GF-D8 (cell line): ENCODE data around the gene SLC22A2.
"Not testable (repeated sequence)": the region's sequence is repeated elsewhere in the genome, so short reads cannot be mapped to it uniquely, and the experiment has no call there.

Source experiments
- DNase-seq: peaks from one replicate; lab custom pipeline; 2025; lab: John Stamatoyannopoulos, UW

SLC22A2 gene

DNA sequence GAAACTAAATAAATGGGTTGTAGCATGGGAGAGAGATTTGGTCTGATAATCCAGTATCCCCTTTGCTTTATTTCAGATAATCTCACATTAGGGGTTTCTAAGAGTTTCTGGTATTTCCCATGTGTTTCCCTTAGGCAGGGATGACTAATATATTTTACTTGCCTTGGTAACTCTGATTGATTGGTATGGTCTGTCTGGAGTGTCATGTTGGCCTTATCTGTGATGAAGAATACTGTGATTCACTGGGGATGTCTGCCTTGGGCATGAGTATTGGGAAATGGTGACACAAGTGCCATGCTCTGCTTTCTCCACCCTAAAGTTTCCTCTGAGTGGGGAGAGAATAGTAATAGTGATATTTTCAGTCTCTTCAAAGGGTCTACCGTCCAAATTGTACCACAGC lies 10.1 kb downstream of the SLC22A2 start:
- no peak for DNase-seq

DNA sequence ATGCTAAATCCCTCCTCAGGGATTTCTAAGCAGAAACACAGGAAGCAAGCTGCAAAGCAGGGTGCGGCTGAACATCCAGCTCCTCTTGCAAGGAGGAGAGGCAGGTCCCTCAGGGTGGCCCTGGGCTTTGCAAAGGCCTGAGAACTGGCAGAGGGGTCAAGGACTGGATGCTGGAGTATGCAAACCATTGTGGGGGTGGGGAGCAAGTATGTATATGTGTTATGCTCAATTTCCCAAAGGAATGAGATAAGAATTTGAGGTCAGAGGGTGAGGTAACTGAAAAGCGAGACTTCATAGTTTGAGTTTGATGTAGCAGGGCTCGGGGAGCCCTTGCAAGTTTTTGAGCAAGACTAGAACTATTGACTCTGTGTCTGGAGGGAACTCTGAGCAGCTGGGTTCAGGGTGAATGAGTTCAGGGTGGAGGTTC lies 11.2 kb downstream of the SLC22A2 start:
- DNase-seq = no peak

DNA sequence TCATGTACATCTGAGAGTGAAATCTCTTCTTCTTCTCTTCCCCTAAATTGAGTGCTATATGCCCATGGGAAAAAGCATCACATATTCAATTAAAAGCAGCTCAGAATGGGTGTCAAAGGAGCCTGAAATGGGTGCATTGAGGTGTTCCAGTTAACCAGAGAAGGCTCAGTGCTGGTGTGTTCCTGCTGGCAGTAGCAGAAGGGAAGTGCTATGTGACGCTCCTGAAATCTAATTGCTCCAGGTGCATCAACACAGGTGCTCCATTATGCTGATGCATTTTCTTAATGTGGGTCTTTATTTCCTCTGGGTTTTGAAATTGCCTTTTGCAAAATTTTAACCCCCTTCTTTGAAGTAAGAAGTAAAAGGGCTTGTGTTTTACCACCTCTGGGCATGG lies 17.9 kb downstream of the SLC22A2 start:
- DNase-seq = no peak

DNA sequence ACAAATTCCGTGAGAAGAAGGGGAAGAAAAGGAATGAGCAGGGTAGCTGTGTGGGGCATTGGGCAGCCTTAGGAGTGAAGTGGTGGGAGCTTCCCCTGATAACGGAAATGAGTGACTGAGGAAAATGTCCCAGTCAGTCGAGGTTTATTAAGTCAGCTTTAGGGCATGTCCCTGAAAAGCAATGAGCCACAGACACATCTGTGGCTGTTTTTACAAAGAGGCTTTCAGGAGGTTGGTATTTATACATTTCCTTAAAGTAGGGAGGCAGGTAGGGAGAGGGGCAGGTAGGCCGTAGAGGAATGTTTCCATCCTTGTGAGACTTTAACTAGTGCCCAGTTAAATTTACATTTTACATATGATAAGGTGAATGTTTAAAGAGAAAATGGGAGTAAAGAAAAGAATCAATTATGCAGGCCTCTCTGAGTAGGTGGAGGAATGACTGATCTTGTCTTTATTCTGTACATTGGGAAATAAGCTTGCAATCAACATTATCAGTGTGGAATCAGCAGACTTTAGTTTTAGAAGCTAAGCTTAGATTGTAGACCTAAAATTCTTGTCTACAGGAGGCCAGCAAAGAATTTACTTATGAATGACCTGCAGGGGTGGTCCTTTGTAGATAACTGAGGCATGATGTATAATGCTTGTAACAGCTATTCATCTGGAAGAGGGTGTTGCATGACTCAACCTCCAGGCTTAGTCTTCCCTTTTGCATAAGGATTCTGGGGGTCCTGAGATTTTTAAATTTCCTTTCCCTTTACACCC lies 18.5 kb downstream of the SLC22A2 start:
- DNase-seq = no peak

DNA sequence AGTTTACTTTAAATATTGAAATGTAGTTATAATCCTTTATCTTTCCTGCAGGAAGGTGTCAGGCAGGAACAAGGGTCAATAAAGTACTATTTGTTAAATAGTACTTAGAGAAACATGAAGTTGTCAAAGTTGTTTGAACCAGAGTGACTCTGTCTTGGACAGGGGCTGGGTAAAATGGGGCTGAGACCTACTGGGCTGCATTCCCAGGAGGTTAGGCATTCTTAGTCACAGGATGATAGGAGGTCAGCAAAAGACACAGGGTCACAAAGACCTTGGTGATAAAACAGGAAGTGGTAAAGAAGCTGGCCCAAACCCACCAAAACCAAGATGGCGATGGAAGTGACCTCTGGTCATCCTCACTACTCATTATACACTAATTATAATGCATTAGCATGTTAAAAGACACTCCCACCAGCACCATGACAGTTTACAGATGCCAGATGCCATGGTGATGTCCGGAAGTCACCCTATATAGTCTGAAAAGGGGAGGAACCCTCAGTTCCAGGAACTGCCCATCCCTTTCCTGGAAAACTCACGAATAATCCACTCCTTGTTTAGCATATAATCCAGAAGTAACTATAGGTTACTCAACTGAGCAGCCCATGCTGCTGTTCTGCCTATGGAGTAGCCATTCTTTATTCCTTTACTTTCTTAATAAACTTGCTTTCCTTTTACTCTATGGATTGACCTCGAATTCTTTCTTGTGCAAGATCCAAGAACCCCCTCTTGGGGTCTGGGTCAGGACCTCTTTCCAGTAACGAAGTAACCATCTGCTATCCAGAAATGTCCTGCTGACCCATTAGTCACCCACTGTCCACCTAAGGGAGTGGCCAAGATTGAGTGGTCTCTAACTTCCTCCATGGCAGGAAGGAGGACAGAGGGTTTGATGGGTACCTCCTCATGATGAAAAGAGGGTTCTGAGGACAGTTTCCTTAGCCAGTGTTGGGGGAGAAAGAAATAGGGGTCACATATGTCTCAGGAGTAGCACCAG lies 19.6 kb downstream of the SLC22A2 start:
- no peak for DNase-seq

DNA sequence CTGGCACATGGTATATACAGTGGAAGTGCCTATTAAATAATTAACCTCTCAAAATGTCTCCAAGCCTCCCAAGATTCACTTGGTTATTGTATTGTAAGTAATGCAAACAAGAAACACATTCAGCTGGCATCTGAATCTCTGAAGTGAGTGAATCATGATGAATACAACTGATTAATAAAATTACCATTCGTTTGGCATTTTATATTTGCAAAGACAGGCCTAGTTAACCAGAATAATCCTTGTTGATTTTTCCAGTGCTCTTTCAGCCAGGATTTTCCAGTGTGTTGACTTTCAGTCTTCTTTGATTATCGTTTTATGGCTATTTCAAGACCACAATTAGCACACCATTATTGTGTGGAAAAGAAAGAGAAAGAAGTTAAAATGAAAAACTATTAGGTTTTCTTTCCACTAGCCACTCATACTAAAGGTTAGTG lies 20.3 kb downstream of the SLC22A2 start:
- no peak for DNase-seq

DNA sequence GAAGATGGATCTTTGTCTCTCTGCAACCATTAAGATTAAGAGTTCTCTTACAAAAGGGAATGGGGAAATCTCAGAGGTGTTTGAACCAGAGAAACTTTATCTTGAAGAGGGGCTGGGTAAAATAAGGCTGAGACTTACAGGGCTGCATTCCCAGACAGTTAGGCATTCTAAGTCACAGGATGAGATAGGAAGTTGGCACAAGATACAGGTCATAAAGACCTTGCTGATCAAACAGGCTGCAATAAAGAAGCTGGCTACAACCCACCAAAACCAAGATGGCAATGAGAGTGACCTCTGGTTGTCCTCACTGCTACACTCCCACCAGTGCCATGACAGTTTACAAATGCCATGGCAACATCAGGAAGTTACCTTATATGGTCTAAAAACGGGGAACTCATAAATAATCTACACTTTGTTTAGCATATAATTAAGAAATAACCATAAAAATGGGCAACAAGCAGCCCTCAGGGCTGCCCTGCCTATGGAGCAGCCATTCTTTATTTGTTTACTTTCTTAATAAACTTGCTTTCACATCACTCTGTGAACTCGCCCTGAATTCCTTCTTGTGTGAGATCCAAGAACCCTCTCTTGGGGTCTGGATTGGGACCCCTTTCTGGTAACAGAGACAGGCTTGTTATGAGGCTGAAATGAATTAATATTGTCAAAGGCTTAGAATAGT lies 20.9 kb downstream of the SLC22A2 start:
- not testable (repeated sequence) for DNase-seq

DNA sequence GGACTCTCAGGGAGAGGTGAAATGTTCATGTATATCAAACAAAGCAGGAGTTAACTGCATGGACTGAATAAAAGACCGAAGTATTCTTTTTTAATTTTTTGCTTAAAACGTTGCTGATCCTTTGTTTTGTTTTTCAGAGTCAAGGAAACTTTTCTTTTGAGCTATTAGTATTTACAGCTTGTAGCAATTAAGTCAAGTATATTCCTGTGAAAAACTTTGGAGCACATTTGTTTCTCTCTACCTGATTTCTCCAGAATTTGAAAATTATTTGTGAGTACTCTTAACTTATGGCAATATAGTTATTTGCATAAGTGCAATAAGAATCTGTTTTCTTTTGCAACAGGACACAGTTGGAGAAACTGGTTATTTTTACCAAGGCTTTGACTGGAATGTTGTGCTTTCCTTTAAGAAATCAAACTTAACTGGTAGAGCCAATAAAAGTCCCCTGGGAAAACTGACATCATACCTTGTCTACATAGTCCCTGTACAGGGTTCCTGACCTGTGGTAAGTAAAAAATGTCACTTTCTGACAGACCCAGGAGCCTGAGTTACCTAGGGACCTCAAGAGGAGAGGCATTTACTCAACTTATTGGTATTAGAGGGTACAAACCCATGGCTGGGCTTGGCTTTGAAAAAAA lies 22.3 kb downstream of the SLC22A2 start:
- DNase-seq = not testable (repeated sequence)

DNA sequence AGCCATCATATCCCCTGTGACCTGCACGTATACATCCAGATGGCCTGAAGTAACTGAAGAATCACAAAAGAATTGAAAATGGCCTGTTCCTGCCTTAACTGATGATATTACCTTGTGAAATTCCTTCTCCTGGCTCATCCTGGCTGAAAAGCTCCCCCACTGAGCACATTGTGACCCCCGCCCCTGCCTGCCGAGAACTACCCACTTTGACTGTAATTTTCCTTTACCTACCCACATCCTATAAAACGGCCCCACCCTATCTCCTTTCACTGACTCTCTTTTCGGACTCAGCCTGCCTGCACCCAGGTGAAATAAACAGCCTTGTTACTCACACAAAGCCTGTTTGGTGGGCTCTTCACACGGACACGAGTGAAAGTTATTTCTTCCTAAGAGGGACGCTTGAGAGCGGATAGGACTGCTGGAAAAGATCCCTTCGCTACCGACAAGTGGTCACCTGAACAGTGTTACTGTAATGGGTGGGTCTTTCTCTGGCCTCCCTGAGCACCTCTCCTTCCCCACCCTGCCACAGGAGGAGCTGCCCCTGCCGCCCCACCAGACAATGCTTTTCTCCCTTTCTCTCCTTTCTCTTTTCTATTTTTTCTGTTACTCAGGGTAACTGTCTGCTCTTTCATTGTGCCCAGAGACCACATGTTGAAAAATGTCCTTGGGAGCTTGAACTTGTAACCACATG lies 24.5 kb downstream of the SLC22A2 start:
- DNase-seq = not testable (repeated sequence)

DNA sequence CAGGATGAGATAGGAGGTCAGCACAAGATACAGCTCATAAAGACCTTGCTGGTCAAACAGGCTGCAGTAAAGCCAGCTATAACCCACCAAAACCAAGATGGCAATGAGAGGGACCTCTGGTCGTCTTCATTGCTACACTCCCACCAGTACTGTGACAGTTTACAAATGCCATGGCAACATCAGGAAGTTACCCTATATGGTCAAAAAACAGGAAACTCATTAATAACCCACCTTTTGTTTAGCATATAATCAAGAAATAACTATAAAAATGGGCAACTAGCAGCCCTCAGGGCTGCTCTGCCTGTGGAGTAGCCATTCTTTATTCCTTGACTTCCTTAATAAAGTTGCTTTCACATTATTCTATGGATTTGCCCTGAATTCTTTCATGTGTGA lies 30.9 kb downstream of the SLC22A2 start:
- DNase-seq = no peak

DNA sequence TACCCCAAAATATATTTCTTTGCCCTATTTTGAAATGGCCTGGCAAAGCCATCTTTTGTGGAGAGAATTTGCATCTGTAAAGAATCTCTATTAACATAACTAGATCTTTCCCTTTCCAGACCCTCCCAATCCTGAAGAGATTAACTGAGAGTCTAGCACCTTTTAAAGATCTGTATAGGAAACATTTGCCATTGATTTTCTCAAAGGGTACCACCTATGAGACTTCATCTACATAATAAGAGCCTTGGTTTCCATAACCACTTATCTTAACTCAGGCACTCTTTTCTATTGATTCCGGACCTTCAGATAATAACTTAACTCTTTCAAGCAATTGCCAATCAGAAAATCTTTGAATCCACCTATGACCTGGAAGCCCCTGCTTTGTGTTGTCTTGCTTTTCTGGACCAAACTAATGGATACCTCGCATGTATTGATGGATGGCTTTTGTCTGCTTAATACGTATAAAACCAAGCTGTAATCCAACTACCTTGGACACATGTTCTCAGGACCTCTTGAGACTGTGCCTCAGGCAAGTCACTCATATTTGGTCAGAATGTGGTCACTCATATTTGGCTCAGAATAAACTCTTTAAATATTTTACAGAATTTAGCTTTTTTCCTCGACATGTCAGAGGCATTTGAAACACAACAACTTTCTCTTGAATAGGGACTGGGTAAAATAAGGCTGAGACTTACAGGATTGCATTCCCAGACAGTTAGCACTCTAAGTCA lies 31.4 kb downstream of the SLC22A2 start:
- DNase-seq = no peak

DNA sequence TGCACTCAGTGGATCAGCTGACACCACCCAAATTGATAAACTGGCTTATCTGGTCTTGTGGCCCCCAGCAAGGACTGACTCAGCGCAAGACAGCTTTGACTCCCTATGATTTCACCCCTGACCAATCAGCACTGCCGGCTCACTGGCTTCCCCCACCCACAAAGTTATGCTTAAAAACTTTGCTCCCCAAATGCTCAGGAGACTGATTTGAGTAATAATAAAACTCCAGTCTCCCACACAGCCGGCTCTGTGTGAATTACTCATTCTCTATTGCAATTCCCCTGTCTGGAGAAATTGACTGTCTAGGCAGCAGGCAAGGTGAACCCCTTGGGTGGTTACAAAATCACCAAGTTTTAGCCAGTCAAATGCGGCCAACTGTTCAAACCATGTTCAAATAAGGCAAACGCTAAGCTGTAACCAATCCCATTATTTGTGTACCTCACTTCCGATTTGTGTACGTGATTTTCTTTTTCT lies 32.5 kb downstream of the SLC22A2 start:
- DNase-seq = no peak

DNA sequence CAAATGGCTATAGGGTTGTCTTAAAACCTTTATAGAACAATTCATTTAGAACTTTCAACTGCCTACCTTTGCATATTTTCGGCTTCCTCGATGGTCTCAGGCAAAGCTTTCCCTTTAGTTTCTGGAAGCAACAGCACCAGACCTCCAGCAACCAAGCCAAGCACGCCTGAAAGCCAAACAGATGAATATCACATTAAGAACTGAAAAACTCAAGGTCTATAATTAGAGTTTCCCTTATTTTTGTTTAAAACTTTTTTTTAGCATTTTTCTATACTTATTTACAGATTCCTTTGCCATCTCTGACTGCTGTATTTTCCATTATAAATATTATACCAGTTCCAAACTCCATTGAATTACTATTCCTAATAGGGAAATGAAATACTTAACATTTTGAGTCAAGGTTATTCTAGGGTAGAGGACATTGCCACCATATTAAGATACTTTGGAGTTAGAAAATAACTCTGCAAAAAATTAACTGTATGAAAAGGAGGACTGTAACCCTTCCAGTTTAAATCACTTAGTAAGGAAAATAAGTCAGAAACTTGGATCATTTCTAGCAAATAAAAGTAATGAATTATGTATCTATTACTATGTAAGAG lies 33.9 kb downstream of the SLC22A2 start:
- DNase-seq = no peak

DNA sequence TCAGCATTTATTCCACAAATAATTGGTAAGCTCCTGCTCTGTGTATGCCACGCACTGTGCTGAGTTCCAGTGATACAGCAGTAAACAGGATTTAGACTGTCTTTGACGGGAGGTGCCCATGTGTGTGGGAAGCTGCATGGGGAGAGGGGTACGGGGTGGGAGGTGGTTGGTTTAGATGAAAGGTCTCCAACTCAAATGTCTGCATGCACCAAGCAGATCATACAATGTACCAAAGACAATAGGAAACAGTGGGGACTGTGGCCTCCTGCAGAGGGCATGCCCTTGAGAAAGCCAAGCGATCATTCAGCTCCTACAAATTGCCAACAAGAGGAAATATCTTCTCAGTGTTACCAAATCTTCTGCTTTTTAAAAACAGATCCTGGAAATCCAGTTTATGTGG lies 36.1 kb downstream of the SLC22A2 start:
- DNase-seq = no peak

DNA sequence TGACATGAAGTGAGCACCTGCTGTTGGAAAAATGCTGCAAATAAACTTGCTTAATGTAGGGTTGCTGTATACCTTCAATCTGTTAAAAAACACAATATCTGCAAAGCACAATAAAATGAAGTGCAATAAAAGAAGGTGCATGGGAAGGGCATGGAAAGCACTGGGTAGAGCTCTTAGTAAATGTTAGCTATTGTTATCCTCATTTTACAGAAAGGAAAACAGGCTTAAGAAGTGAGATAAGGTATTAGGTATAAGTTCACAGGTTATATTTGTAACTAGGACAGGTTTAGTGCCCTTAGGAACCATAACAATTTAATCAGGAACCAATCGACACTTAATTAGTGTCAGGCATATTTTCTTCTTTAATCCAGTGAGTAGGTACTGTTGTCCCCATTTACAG lies 36.7 kb downstream of the SLC22A2 start:
- no peak for DNase-seq

DNA sequence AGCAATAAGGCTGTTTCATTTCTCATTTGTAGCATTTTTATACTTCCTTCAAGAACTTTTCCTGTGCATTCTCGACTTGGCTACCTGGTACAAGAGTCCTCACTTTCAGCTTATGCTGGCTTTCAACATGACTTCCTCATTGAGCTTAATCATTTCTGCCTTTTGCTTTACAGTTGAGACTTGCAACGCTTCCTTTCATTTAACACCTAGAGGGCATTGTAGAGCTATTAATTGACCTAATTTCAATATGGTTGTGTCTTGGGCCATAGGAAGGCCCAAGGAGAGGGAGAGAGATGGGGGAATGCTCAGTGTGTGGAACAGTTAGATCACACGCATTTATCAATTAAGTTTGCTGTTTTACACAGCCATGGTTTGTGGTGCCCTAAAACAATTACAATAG lies 37.2 kb downstream of the SLC22A2 start:
- DNase-seq = no peak

DNA sequence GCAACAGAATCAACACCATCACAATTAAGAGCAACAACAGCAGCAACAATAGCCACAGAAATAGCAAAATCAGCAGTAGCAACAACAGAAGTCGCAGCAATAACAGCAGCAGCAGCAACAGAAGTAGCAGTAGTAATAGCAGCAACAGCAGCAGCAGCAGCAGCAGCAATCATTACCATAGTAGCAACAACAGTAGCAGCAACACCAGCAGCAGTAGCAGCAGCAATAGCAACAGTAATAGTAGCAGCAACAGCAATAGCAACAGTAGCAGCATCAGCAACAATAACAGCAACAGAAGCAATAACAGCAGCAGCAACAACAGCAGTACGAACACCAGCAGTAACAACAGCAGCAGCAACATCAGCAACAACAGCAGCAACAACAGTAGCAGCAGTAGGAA lies 39.8 kb downstream of the SLC22A2 start:
- DNase-seq = no peak

DNA sequence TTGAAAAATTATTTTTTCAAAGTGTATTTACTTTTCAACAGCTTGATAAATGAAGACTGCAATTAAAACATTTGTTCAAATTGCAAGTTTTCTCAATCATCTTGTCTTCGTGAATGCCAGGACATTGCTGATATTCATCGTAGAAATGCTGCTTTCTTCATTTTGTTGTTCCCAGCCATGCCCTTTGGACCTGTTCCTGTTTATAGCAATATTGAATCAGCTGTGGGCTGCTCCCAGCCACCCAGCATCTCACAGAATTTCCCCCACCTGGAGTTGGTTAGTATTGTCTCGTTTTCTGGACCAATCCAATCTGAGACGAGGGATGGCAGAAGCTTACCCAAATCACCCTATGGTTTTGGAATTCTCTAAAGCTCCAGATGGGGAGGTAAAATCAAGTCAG lies 40.8 kb downstream of the SLC22A2 start:
- DNase-seq = no peak

DNA sequence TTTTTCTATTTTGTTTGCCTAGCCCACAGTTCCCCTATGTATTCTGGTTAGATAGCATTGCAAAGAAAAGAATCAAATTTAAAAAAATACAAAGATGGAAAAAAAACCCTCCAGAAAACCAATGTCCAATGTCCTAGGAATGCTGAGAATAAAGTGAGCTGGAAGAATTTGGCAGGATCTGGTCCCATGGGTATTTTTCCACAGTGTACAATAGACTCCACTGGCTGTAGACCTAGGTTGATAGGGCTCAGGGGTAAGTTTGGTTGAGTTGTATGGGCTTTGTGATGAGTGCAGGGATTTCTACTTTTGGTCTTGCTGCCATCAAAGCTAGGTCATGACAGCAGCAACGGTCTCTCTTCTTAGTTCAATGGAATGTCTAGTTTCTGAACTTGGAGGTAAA lies 41.5 kb downstream of the SLC22A2 start:
- DNase-seq = no peak

DNA sequence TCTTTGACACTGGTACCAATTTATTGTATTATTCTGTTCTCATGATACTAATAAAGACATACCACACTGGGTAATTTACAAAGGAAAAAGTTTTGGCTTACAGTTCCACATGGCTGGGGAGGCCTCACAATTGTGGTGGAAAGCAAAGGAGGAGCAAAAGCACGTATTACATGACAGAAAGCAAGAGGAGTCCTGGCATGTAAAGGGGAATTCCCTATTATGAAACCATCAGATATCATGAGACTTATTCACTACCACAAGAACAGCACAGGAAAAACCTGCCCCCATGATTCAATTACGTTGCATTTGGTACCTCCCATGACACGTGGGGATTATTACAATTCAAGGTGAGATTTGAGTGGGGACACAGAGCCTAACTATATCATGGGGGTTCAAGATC lies 43.4 kb downstream of the SLC22A2 start:
- DNase-seq = no peak
